ENCODE results near the gene RMI1. TPM values are rescaled to one million over a fixed set of nuclear protein-coding genes. Genes with fewer than 3 reads are reported as not detected.
A peak's percentile ranks its signal among the peaks of the same experiment; 100 is the strongest.

The RMI1 gene
- total and polyA plus RNA-seq, 10 of the 15 experiments (the other 5 are each of a cell fraction or from before 2014, with no cell fraction given): 3.6 to 34.1 (median 16.1) TPM

DNA sequence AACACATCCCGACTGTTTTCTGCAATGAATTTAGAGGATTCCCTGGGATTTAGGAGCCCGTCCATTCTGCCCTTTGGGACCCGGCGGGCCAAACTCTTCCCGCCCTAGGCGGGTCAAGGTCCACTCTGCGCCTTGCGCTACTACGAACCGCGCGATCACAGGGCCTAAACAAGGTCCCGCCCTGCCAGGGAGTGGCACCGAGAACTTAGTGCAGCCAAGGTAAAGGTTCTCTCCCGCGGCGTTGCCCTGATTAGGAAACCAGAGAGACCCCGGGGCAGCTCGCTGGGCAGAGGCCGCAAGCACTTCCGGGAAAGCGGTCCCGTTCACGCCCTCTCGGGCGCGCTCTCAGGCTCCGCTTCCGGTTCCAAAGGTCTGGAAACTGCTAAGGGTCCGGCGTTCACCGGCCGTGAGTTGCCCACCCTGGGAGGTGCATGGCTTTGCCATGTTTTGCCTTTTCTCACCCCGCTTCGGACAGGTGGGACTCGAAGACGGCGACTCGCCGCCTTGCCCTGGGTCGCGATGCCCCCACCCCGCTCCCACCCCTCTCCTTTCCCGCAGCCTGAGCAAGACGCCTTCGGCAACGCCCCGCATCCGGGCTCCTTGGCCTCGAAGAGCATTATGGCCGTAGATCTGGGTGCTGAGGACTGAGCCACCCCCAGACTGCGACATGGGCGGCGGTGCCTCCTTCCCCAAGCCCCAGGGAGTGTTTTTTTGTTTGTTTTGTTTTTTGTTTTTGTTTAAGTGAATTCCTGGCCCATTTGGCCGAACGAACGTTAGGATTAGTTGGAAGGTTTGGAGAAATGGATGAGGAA lies 24.0 kb upstream of the RMI1 start (continued):
- TF ChIP-seq, protein P1, sequence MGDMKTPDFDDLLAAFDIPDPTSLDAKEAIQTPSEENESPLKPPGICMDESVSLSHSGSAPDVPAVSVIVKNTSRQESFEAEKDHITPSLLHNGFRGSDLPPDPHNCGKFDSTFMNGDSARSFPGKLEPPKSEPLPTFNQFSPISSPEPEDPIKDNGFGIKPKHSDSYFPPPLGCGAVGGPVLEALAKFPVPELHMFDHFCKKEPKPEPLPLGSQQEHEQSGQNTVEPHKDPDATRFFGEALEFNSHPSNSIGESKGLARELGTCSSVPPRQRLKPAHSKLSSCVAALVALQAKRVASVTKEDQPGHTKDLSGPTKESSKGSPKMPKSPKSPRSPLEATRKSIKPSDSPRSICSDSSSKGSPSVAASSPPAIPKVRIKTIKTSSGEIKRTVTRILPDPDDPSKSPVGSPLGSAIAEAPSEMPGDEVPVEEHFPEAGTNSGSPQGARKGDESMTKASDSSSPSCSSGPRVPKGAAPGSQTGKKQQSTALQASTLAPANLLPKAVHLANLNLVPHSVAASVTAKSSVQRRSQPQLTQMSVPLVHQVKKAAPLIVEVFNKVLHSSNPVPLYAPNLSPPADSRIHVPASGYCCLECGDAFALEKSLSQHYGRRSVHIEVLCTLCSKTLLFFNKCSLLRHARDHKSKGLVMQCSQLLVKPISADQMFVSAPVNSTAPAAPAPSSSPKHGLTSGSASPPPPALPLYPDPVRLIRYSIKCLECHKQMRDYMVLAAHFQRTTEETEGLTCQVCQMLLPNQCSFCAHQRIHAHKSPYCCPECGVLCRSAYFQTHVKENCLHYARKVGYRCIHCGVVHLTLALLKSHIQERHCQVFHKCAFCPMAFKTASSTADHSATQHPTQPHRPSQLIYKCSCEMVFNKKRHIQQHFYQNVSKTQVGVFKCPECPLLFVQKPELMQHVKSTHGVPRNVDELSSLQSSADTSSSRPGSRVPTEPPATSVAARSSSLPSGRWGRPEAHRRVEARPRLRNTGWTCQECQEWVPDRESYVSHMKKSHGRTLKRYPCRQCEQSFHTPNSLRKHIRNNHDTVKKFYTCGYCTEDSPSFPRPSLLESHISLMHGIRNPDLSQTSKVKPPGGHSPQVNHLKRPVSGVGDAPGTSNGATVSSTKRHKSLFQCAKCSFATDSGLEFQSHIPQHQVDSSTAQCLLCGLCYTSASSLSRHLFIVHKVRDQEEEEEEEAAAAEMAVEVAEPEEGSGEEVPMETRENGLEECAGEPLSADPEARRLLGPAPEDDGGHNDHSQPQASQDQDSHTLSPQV (IDR thresholded peaks at IDR 0.05): no peak
- TF ChIP-seq TCF7 (IDR thresholded peaks at IDR 0.05; ENCODE audit: borderline replicate concordance): no peak
- no peak for TF ChIP-seq PAX5 (IDR thresholded peaks at IDR 0.05; ENCODE audit: borderline replicate concordance, low read depth, low read length)
- TF ChIP-seq NR2C1 (IDR thresholded peaks at IDR 0.05): peak; percentile 65
- no peak for TF ChIP-seq SMAD5 (IDR thresholded peaks at IDR 0.05; ENCODE audit: low read depth)
- TF ChIP-seq, protein P2, sequence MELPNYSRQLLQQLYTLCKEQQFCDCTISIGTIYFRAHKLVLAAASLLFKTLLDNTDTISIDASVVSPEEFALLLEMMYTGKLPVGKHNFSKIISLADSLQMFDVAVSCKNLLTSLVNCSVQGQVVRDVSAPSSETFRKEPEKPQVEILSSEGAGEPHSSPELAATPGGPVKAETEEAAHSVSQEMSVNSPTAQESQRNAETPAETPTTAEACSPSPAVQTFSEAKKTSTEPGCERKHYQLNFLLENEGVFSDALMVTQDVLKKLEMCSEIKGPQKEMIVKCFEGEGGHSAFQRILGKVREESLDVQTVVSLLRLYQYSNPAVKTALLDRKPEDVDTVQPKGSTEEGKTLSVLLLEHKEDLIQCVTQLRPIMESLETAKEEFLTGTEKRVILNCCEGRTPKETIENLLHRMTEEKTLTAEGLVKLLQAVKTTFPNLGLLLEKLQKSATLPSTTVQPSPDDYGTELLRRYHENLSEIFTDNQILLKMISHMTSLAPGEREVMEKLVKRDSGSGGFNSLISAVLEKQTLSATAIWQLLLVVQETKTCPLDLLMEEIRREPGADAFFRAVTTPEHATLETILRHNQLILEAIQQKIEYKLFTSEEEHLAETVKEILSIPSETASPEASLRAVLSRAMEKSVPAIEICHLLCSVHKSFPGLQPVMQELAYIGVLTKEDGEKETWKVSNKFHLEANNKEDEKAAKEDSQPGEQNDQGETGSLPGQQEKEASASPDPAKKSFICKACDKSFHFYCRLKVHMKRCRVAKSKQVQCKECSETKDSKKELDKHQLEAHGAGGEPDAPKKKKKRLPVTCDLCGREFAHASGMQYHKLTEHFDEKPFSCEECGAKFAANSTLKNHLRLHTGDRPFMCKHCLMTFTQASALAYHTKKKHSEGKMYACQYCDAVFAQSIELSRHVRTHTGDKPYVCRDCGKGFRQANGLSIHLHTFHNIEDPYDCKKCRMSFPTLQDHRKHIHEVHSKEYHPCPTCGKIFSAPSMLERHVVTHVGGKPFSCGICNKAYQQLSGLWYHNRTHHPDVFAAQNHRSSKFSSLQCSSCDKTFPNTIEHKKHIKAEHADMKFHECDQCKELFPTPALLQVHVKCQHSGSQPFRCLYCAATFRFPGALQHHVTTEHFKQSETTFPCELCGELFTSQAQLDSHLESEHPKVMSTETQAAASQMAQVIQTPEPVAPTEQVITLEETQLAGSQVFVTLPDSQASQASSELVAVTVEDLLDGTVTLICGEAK (IDR thresholded peaks at IDR 0.05; ENCODE audit: borderline replicate concordance): peak; percentile 70; the same call in 1 of the 2 replicates
- TF ChIP-seq NKRF (conservative IDR thresholded peaks at IDR 0.05): 0 out of 2 replicates have a peak, but pooled peaks have one; percentile 43
- no peak for TF ChIP-seq NFYB (IDR thresholded peaks at IDR 0.05; ENCODE audit: insufficient read depth, low read depth, low read length)
- no peak for TF ChIP-seq SRF (IDR thresholded peaks at IDR 0.05; ENCODE audit: low read depth in 2 of 2, low read length in 2 of 2)
- TF ChIP-seq ATF7 (IDR thresholded peaks at IDR 0.05; ENCODE audit: low read depth): no peak
- TF ChIP-seq KDM1A (IDR thresholded peaks at IDR 0.05; ENCODE audit: borderline replicate concordance): no peak
- no peak for TF ChIP-seq ZSCAN29 (IDR thresholded peaks at IDR 0.05)
- TF ChIP-seq RAD51 (IDR thresholded peaks at IDR 0.05): no peak
- TF ChIP-seq KAT2A (conservative IDR thresholded peaks at IDR 0.05; ENCODE audit: control insufficient read depth, low read depth, low read length): no peak
- TF ChIP-seq FOS (IDR thresholded peaks at IDR 0.05; ENCODE audit: borderline replicate concordance, extremely low read depth, insufficient read length): no peak
- TF ChIP-seq ZNF207 (IDR thresholded peaks at IDR 0.05; ENCODE audit: borderline replicate concordance): peak; percentile 31; the same call in 1 of the 2 replicates
- TF ChIP-seq RBBP5 (conservative IDR thresholded peaks at IDR 0.05): no peak
- TF ChIP-seq RELB (IDR thresholded peaks at IDR 0.05; ENCODE audit: low read depth): no peak
